ENCODE data around the gene AGAP1. TPM values are rescaled to one million over a fixed set of nuclear protein-coding genes. Genes with fewer than 3 reads are reported as not detected.

The AGAP1 gene
- total RNA-seq, 1 donor: 18.5 TPM

GRCh38 chr2:235558572-235558971 is 64.7 kb downstream of the AGAP1 start:
- Histone ChIP-seq H2AFZ (ENCODE audit: low read length) (no peak overlapping the region), H3K9me3 (ENCODE audit: low read depth, low read length) (no peaks in the 10 kb centered on the region), H3K4me3 (ENCODE audit: insufficient read depth, low read length) (no peak overlapping the region), H3K27me3 (ENCODE audit: insufficient read depth, low read length) (no peaks in the 10 kb centered on the region), H3K79me2 (ENCODE audit: insufficient read depth, low read length) (peaks cover 89% of the 10 kb centered on the region), H3K27ac (ENCODE audit: low read depth, low read length) (no peak overlapping the region), H4K20me1 (ENCODE audit: insufficient read depth, low read length) (peaks cover 79% of the 10 kb centered on the region), H3K36me3 (ENCODE audit: insufficient read depth, low read length) (no peaks in the 10 kb centered on the region), H3K4me2 (ENCODE audit: insufficient read depth, low read length) (no peak overlapping the region), H3K4me1 (ENCODE audit: insufficient read depth, low read length) (no peaks in the 10 kb centered on the region)
- no peak for DNase-seq (ENCODE audit: insufficient read length, low spot score, missing footprints)
- TF ChIP-seq CTCF (IDR thresholded peaks at IDR 0.05; ENCODE audit: extremely low read depth, low read depth, low read length): no peak

GRCh38 chr2:235560345-235560744 is 66.5 kb downstream of the AGAP1 start:
- Histone ChIP-seq H3K79me2 (ENCODE audit: insufficient read depth, low read length) (peaks cover 92% of the 10 kb centered on the region), H4K20me1 (ENCODE audit: insufficient read depth, low read length) (peaks cover 75% of the 10 kb centered on the region)

GRCh38 chr2:235561450-235561849 is 67.6 kb downstream of the AGAP1 start:
- H3K4me1 ChIP-seq (ENCODE audit: insufficient read depth, low read length): no peaks in the 10 kb centered on the region
- no peaks in the 10 kb centered on the region for H3K9me3 ChIP-seq (ENCODE audit: low read depth, low read length)
- no peak overlapping the region for H3K4me3 ChIP-seq (ENCODE audit: insufficient read depth, low read length)
- no peaks in the 10 kb centered on the region for H3K27me3 ChIP-seq (ENCODE audit: insufficient read depth, low read length)
- no peak for TF ChIP-seq CTCF (IDR thresholded peaks at IDR 0.05; ENCODE audit: extremely low read depth, low read depth, low read length)
- no peak overlapping the region for H3K27ac ChIP-seq (ENCODE audit: low read depth, low read length)
- peaks cover 68% of the 10 kb centered on the region for H4K20me1 ChIP-seq (ENCODE audit: insufficient read depth, low read length)
- H3K4me2 ChIP-seq (ENCODE audit: insufficient read depth, low read length): no peak overlapping the region
- peaks cover 90% of the 10 kb centered on the region for H3K79me2 ChIP-seq (ENCODE audit: insufficient read depth, low read length)
- DNase-seq (ENCODE audit: insufficient read length, low spot score, missing footprints): no peak
- no peak overlapping the region for H2AFZ ChIP-seq (ENCODE audit: low read length)
- no peaks in the 10 kb centered on the region for H3K36me3 ChIP-seq (ENCODE audit: insufficient read depth, low read length)

More at GRCh38 chr2:235560345-235560744, 66.5 kb downstream of the AGAP1 start:
- Histone ChIP-seq H3K4me2 (ENCODE audit: insufficient read depth, low read length) (no peak overlapping the region), H3K4me1 (ENCODE audit: insufficient read depth, low read length) (no peaks in the 10 kb centered on the region), H3K27ac (ENCODE audit: low read depth, low read length) (no peak overlapping the region), H3K36me3 (ENCODE audit: insufficient read depth, low read length) (no peaks in the 10 kb centered on the region), H2AFZ (ENCODE audit: low read length) (no peak overlapping the region), H3K27me3 (ENCODE audit: insufficient read depth, low read length) (no peaks in the 10 kb centered on the region), H3K9me3 (ENCODE audit: low read depth, low read length) (no peaks in the 10 kb centered on the region), H3K4me3 (ENCODE audit: insufficient read depth, low read length) (no peak overlapping the region)
- no peak for DNase-seq (ENCODE audit: insufficient read length, low spot score, missing footprints)
- no peak for TF ChIP-seq CTCF (IDR thresholded peaks at IDR 0.05; ENCODE audit: extremely low read depth, low read depth, low read length)

- Histone ChIP-seq H3K27me3 (ENCODE audit: insufficient read depth, low read length) (no peaks in the 10 kb centered on the region), H3K79me2 (ENCODE audit: insufficient read depth, low read length) (peaks cover 90% of the 10 kb centered on the region), H3K9me3 (ENCODE audit: low read depth, low read length) (no peaks in the 10 kb centered on the region), H3K4me3 (ENCODE audit: insufficient read depth, low read length) (no peak overlapping the region), H4K20me1 (ENCODE audit: insufficient read depth, low read length) (peaks cover 62% of the 10 kb centered on the region), H3K36me3 (ENCODE audit: insufficient read depth, low read length) (peaks cover 3% of the 10 kb centered on the region), H3K4me2 (ENCODE audit: insufficient read depth, low read length) (no peak overlapping the region), H3K27ac (ENCODE audit: low read depth, low read length) (no peak overlapping the region), H2AFZ (ENCODE audit: low read length) (no peak overlapping the region), H3K4me1 (ENCODE audit: insufficient read depth, low read length) (no peaks in the 10 kb centered on the region)
- no peak for TF ChIP-seq CTCF (IDR thresholded peaks at IDR 0.05; ENCODE audit: extremely low read depth, low read depth, low read length)
- no peak for DNase-seq (ENCODE audit: insufficient read length, low spot score, missing footprints)
These were observed 68.4 kb downstream of the AGAP1 start for GRCh38 chr2:235562065-235562747.
